ENCODE results near the gene SAMD4A. TPM values are rescaled to one million over a fixed set of nuclear protein-coding genes. Genes with fewer than 3 reads are reported as not detected.

SAMD4A gene
- total and polyA plus RNA-seq, 8 donors = 4.5 to 40.5 (median 8.0) TPM

DNA sequence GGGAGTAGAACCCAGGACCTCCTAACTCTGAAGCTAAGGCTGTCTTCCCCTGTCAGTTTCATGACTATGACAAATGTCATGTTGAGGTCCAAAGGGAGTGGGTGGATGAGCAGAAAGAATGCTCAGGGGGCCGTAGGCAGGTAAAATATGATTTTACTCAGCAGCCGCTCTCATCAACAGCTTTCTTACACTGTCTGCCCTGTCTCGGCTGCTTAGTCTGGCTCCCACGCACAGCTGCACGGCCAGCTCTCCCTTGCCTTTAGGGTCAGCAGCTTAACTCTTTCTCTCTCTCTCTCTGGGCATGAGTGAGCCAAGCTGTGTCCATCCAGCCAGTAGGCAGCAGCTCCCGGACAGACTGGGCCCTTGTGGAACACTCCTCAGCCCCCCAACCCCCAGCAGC, 240.5 kb downstream of the SAMD4A start:
- intact Hi-C loops (cut with DNase I) = no loop called here
- Histone ChIP-seq H3K27ac (no peak overlapping the region), H3K36me3 (no peaks in the 10 kb centered on the region), H3K9me3 (no peaks in the 10 kb centered on the region), H3K4me1 (peaks cover 0 to 9% of the 10 kb centered on the region in 2 donors), H3K4me3 (no peak overlapping the region), H3K27me3 (peaks cover 0 to 5% of the 10 kb centered on the region in 2 donors)
- ATAC-seq (no peak), DNase-seq (no peak)
- TF ChIP-seq CTCF (IDR thresholded peaks at IDR 0.05) = no peak

GRCh38 chr14:54807881-54808280, 241.0 kb downstream of the SAMD4A start:
- no peak overlapping the region for H3K27ac ChIP-seq
- DNase-seq = no peak
- no peaks in the 10 kb centered on the region for H3K9me3 ChIP-seq
- intact Hi-C loops (cut with DNase I) = no loop called here
- ATAC-seq = no peak
- H3K4me1 ChIP-seq = peaks cover 0 to 9% of the 10 kb centered on the region in 2 donors
- no peaks in the 10 kb centered on the region for H3K36me3 ChIP-seq
- peaks cover 0 to 5% of the 10 kb centered on the region in 2 donors for H3K27me3 ChIP-seq
- no peak overlapping the region for H3K4me3 ChIP-seq
- TF ChIP-seq CTCF (IDR thresholded peaks at IDR 0.05) = no peak

DNA sequence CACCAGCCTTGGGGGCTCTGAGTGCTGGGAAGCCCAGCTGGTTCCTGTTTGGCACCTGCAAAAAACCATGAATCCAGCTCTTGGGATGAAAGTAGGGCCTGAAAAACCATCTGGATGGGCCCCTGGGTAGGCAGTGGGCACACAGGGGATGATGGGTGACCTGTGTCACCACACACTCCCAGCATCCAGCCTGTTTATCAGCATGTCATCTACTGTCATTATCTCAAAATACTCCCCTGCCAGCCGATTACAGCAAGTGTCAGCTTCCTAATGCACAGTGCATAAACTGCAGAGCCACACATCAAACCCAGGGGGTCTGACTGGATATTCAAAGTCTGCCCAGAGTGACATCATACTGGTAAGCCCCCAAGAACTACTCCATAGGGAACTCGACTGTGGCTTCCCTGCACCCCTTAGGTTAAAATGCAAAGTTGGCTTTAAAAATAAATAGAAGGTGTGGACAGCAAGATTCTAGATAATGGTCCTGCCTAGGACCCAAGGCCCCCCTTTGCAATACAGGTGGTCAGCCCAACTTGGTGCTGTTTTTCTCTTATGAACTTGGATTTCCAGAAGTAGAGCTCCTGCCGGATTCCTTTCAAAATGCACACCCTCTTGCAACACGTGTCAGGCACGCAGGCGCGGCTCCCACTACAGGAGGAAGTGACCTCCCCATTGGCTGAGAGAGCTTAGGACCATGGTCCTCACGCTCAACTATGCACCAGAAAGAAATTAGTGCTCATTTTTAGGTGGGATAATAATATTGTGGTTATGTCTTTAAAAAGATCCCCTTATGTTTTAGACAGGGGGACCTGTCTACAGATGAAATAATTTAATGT, 241.6 kb downstream of the SAMD4A start:
- H3K27me3 ChIP-seq = peaks cover 0 to 5% of the 10 kb centered on the region in 2 donors
- intact Hi-C loops (cut with DNase I) = no loop called here
- peaks cover 0 to 9% of the 10 kb centered on the region in 2 donors for H3K4me1 ChIP-seq
- H3K36me3 ChIP-seq = no peaks in the 10 kb centered on the region
- no peak for TF ChIP-seq CTCF (IDR thresholded peaks at IDR 0.05)
- no peaks in the 10 kb centered on the region for H3K9me3 ChIP-seq
- no peak for ATAC-seq
- H3K4me3 ChIP-seq = no peak overlapping the region
- DNase-seq = no peak
- H3K27ac ChIP-seq = no peak overlapping the region

GRCh38 chr14:54809767-54810166, 242.8 kb downstream of the SAMD4A start:
- intact Hi-C loops (cut with DNase I) = no loop called here
- Histone ChIP-seq H3K36me3 (no peaks in the 10 kb centered on the region), H3K27ac (no peak overlapping the region), H3K4me1 (peaks cover 0 to 9% of the 10 kb centered on the region in 2 donors), H3K9me3 (no peaks in the 10 kb centered on the region), H3K27me3 (peaks cover 0 to 5% of the 10 kb centered on the region in 2 donors), H3K4me3 (no peak overlapping the region)
- no peak for ATAC-seq
- no peak for TF ChIP-seq CTCF (IDR thresholded peaks at IDR 0.05)
- DNase-seq = no peak

DNA sequence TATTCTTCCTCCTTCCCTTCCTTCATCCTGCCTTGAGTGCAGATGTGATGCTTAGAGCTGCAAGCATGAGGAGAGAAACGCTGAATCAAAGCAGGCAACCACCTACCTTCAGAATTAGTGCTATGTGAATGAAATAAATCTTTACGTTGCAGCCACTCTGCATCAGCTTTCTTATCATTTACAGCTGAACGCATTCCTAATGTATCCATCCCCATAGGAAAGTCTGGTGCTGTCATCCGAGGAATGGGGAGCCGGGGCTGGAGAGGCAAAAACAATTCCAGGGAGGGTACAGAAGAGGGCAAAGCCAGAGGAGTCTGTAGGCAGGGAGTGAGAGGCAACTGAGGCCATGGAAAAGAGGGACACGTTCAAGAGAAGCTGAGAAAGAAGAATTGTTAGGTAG, 245.7 kb downstream of the SAMD4A start:
- no peak for ATAC-seq
- no peak overlapping the region for H3K4me3 ChIP-seq
- no peaks in the 10 kb centered on the region for H3K4me1 ChIP-seq
- DNase-seq = no peak
- no peak for TF ChIP-seq CTCF (IDR thresholded peaks at IDR 0.05)
- intact Hi-C loops (cut with DNase I) = no loop called here
- H3K36me3 ChIP-seq = no peaks in the 10 kb centered on the region
- no peaks in the 10 kb centered on the region for H3K9me3 ChIP-seq
- H3K27me3 ChIP-seq = no peaks in the 10 kb centered on the region
- H3K27ac ChIP-seq = no peak overlapping the region

All from left lung (tissue), 10 donors.